Measurements from ENCODE around the gene LRRC26. TPM values are rescaled to one million over a fixed set of nuclear protein-coding genes. Genes with fewer than 3 reads are reported as not detected.

LRRC26 gene
- total RNA-seq, 1 donor from 2014 or later: 1.6 TPM

GRCh38 chr9:137198902-137199283 lies 29.0 kb upstream of the LRRC26 start:
- no peak for ATAC-seq

GRCh38 chr9:137198051-137198901 lies 28.4 kb upstream of the LRRC26 start:
- no peak for ATAC-seq

- ATAC-seq: peak; percentile 48
Observed at GRCh38 chr9:137195525-137196220, 25.8 kb upstream of the LRRC26 start.

GRCh38 chr9:137194909-137195308 lies 25.1 kb upstream of the LRRC26 start:
- ATAC-seq: peak; percentile 67

GRCh38 chr9:137194388-137194787 lies 24.5 kb upstream of the LRRC26 start:
- ATAC-seq: no peak

- no peak for ATAC-seq
Observed at GRCh38 chr9:137193771-137194170, 23.9 kb upstream of the LRRC26 start.

GRCh38 chr9:137192859-137193258 lies 23.0 kb upstream of the LRRC26 start:
- ATAC-seq: no peak

GRCh38 chr9:137192448-137192780 lies 22.6 kb upstream of the LRRC26 start:
- no peak for ATAC-seq

- no peak for ATAC-seq
Observed at GRCh38 chr9:137191691-137192447, 22.0 kb upstream of the LRRC26 start.

- no peak for ATAC-seq
Observed at GRCh38 chr9:137191245-137191644, 21.4 kb upstream of the LRRC26 start.

- peak; percentile 12 for ATAC-seq
Observed at GRCh38 chr9:137190315-137190856, 20.5 kb upstream of the LRRC26 start.

- ATAC-seq: no peak
Observed at GRCh38 chr9:137189297-137190295, 19.7 kb upstream of the LRRC26 start.

- peak; percentile 84 for ATAC-seq
Observed at GRCh38 chr9:137188490-137189296, 18.8 kb upstream of the LRRC26 start, which contains the start of the genes ANAPC2 and SSNA1. ANAPC2 (minus strand) TSS chr9:137188560; CDS start chr9:137188532, 28 bp downstream. SSNA1 (plus strand) TSS chr9:137188676; CDS start chr9:137188727, 51 bp downstream.

GRCh38 chr9:137188086-137188489 lies 18.2 kb upstream of the LRRC26 start:
- no peak for ATAC-seq

GRCh38 chr9:137187386-137187785 lies 17.5 kb upstream of the LRRC26 start:
- ATAC-seq: no peak

- ATAC-seq: no peak
Observed at GRCh38 chr9:137186385-137186784, 16.5 kb upstream of the LRRC26 start.

GRCh38 chr9:137185921-137186320 lies 16.1 kb upstream of the LRRC26 start:
- no peak for ATAC-seq

- ATAC-seq: no peak
Observed at GRCh38 chr9:137184881-137185660, 15.2 kb upstream of the LRRC26 start.

- ATAC-seq: no peak
Observed at GRCh38 chr9:137183980-137184595, 14.2 kb upstream of the LRRC26 start.
